HCEC 1CT (cell line): ENCODE measurements around the gene MTPN.

ENCODE experiments used
- DNase-seq: peaks from one replicate; pipeline ENCODE4 v3.0.0-alpha.2; 2017

Gene MTPN

DNA sequence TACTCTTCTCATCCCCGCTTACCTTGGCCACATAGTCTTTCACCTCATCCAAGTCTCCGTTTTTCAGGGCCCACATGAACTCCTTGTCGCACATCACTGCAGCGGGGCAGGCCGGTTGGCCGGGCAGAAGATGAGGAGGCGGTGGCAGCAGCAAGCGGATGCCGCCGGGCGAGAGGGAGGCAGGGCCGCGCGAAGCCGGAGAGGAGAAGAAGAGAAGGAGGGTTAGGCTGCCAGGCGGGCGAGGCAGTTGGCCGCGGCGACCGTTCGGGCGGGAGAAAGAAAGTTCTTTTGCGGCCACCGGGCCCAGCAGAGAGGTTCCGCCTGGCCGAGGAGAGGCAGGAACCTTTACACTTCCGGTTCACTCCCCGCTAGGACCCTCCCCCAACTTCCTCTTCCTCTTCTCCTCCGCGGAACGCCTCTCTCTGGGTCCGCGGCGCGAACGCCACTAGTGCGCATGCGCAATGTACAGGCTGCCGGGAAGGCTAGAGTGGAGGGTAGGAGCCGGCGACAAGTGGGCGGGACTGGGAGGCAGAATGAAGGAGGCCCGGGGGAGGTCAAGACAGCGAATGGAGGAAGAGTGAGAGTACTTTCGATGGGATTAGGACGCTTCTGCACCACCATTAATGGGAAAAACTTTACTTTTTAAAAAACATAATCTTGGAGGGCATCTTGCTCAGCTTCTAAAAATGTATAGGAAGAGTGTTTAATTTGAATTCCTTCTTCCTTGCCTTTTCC is at the start of gene MTPN:
Gene MTPN (minus strand): TSS at position 353 of the 735 bp plus-strand sequence. CDS start 259 bp downstream, at position 94.
- peak; percentile 96 for DNase-seq

DNA sequence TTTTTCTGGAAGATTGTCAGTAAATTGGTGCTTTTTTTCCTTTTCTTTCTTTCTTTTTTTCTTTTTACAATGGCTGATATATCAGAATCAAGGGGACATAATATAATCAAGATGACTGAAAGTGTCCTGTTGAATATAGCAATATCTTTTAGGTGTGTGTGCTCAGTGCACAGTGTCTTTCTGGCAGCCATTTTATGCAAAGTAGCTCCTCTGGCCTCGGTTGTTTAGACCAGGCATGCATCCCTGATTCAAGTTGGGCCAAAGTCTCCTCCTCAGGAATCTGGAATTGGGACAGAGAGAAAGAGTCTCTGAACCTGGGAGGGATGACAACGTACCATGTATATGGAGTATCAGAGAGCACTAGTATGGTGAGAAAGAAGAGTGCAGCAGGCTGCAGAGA is 49.0 kb upstream of the MTPN start:
- no peak for DNase-seq

- DNase-seq, result no peak
These were observed 46.1 kb upstream of the MTPN start for GRCh38 chr7:136023134-136023869.

- no peak for DNase-seq
These were observed 43.4 kb upstream of the MTPN start for GRCh38 chr7:136020556-136020955.

DNA sequence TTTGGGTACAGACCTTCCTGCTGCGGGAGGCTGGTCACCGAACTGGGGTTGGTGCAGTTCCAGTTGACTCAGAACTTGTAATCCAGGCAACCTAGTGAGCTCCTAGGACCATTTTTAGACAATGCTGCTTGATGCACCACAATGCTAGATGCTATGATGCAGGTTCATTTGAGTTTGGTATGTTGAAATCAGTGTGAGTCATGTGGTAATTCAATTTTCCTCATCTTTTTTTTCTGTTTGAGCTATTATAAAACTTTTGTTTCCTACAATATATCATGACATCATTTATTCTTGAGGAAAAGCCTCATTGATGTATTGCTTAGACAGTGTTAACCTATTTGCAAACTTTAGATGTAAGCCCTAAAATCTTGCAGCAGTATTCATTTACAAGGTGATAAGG is 40.9 kb upstream of the MTPN start:
- peak; percentile 29 for DNase-seq

DNA sequence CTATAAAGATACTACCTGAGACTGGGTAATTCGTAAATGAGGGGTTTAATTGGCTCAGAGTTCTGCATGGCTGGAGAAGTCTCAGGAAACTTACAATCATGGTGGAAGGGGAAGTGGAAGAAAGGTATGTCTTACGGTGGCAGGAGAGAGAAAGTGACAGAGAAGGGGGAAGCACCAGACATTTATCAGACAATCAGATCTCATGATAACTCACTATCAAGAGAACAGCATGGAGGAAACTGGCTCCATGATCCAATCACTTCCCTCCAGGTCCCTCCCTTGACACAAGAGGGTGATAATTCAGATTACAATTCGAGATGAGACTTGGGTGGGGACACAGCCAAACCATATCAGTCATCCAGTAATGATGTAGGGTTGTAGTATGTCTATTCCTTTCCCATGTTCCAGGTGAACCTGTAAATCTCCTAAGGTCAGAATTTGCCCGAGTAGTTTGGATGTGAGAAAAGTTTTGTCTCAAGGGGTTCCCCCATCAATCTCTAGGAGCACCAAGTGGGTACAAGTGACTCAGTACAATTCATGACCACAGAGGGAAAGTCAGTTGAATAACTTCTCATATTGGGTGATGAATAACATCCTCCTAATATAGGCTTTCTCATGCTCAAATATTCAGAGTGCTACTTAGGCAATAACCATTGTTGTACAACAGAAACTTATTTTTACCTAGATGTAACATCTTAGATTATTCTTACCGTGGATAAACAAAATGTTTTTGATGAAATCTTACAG is 39.7 kb upstream of the MTPN start:
- no peak for DNase-seq

DNA sequence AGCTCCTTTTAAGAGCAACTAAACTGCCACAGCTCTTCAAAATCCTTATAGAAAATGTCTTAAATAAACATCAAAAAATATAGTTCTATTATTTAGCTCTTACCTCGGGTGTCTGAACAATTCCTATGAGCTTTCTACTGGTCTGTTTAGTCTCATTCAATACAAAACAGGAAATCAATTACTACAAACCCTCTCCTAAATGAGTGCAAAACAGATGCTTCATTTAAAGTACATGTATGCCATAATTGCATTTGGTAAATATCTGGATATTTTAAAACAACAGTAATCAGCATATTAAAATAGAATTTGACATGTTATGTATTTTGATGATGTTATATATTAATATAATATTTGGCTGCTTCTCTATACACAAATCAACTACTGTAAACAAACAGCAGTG is 38.5 kb upstream of the MTPN start:
- DNase-seq, result no peak

DNA sequence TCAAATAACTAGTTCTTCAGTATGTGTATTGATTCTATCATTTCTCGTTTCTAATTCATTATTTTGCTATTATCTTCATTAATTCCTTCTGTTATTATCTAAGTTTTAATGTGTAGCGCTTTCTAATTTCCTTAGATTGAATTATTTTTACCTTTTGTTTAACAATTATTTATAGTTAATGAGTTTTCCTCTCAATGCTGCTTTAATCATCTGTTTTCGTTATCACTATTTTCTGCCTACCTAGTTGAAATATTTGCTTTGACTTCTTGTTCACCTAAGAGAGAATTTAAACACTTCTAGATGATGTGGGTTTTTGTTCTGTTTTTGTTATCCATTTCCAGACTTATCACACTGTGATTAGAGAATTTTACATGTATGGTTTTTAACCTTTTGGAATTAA is 37.5 kb upstream of the MTPN start:
- DNase-seq, result no peak

DNA sequence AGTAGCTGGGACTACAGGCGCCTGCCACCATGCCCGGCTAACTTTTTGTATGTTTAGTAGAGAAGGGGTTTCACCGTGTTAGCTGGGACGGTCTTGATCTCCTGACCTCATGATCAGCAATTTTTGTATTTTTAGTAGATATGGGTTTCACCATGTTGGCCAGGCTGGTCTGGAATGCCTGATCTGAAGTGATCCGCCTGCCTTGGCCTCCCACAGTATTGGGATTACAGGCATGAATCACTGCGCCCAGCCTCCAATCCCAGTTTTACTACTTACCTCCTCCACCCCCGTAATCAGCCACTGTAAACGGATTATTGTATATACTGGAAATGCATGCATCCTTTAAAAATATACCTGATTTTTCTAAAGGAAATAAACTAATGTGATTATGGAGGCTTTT is 35.1 kb upstream of the MTPN start:
- DNase-seq, result no peak

GRCh38 chr7:136009488-136010079 is 32.4 kb upstream of the MTPN start:
- DNase-seq, result peak; percentile 34

GRCh38 chr7:136006208-136006607 is 29.0 kb upstream of the MTPN start:
- no peak for DNase-seq

DNA sequence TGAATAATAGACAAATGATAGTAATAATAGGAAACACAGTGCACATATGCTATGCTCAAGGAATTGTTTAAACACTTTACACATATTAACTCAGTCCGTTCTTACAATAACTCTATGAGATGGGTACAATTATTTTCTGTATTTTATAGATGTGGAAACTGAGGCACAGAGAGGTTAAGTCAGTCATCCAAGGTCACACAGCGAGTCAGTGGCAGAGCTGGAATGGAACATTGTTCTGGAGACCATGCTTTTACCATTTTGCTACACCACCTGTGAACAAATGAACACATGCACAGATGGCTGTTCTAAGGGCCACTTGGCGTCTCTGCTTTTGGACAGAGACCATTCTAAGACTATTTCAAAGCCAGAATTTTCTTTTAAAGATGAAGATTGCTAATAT is 26.9 kb upstream of the MTPN start:
- no peak for DNase-seq

GRCh38 chr7:136002802-136003201 is 25.6 kb upstream of the MTPN start:
- DNase-seq, result no peak

- no peak for DNase-seq
These were observed 23.2 kb upstream of the MTPN start for GRCh38 chr7:136000288-136000913.

DNA sequence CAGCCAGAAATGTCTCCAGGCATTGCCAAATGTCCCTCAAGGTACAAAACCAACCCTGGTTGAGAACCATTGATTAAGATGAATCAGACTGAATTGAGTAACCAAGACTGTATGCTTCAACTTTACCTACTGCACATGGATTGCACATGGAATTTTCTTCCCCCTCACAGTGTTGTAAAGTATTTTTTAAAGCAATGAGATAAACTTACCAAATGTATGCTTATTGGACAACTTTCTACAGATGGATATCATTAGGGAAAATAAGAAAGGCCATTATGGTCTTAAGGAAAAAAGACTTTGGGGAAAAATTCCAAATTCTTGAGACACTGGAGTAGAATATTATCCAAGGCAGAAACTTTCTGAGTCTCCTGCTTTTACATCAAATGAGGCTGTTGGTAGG is 20.9 kb upstream of the MTPN start:
- DNase-seq, result no peak

- DNase-seq, result peak; percentile 5
These were observed 18.6 kb upstream of the MTPN start for GRCh38 chr7:135995748-135996147.

- DNase-seq, result peak; percentile 48
These were observed 17.5 kb upstream of the MTPN start for GRCh38 chr7:135994466-135995205.

DNA sequence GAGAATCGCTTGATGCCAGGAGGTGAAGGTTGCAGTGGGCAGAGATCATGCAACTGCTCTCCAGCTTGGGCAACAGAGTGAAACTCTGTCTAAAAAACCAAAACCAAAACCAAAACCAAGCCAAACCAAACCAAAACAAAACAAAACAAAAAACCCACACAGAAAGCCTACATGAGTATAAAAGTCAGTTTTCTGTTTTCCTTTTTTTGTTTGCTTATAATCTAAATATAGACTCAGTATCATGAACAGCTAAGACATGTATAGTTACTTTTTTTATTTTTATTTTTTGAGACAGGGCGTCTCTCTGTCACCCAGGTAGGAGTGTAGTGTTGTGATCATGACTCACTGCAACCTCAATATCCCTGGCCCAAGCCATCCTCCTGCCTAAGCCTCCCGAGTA is 16.8 kb upstream of the MTPN start:
- no peak for DNase-seq

DNA sequence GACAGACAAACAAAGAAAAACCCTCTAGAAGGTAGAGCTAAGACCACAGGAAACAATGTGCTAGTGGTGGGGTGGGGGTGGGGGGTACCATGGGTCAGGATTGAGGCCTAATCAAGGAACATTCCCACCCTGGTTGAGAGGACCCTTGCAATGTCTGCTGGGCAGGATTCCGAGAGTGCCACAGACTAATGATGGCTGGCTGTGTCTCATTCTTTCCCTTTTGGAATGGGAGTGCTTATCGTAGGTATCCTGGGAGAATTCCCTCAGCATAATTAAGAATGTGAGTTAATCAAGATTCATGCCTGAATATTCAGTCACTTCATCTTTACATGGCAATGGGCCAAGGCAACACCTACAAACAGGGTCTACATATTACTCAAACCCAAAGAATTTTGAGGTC is 14.7 kb upstream of the MTPN start:
- DNase-seq, result no peak

DNA sequence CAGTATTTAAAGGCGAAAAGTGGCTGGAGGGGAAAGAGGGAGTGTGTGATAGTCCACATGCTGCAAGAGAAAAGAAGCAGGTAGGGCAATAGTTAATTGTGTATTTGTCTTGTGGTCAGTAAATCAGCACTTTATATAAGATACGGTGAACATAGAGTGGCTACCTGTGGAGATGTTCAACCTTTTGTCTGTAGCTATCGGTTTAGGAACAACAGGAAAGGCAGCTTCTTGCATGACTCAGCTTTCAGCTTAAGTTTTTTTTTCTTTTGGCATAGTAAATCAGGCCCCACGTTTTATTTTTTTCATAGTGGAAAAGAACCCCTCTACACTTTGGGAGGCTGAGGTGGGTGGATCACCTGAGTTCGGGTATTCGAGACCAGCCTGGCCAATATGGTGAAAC is 14.2 kb upstream of the MTPN start:
- DNase-seq, result no peak

- DNase-seq, result no peak
These were observed 13.1 kb upstream of the MTPN start for GRCh38 chr7:135990258-135990657.

- DNase-seq, result no peak
These were observed 4.9 kb upstream of the MTPN start for GRCh38 chr7:135981958-135982646.
